B cell (primary cell): ENCODE results near the gene TAS2R50. TPM values are rescaled to one million over a fixed set of nuclear protein-coding genes. Genes with fewer than 3 reads are reported as not detected.

ENCODE experiments used
- ATAC-seq: fragments of 200-7000 bp; cut with Tn5 transposase; one replicate; pipeline ENCODE4 v1.10.0; 2021; ENCODE audit warnings: low read depth, mild to moderate bottlenecking, moderate number of reproducible peaks, moderate library complexity
- CTCF ChIA-PET: fragments of 350-600 bp; sonication (Branson Sonifier 250); formaldehyde crosslinking; loops from one replicate; lab custom pipeline; 2021; ENCODE audit warnings: antibody characterized with exemption, inconsistent platforms; lab: Charles Lee
- POLR2A ChIA-PET: fragments of 350-600 bp; sonication (Branson Sonifier 250); formaldehyde crosslinking; loops from one replicate; lab custom pipeline; 2021; ENCODE audit warnings: antibody characterized with exemption; lab: Charles Lee
- DNase-seq: peaks from one replicate; pipeline ENCODE4 v3.0.0; 2013
- H2AFZ ChIP-seq: 2 replicates; pipeline ENCODE4 v1.6.1; 2012; ENCODE audit warnings: mild to moderate bottlenecking, low read depth, low read length; ENCODE audit not compliant: insufficient read depth, poor library complexity, severe bottlenecking
- H3K27ac ChIP-seq, 2 donors: 1 replicate in 1 of 2; 2 replicates in 1 of 2; pipeline ENCODE4 v1.5.1; 2012 to 2013; ENCODE audit warnings: low read length in 2 of 2, mild to moderate bottlenecking in 2 of 2, moderate library complexity in 1 of 2
- H3K27me3 ChIP-seq, 4 experiments: fragments of 200-600 bp in 1 of 4; sonication (generic) in 1 of 4; replicated peaks in 1 of 4; 1 replicate in 2 of 4; 2 replicates in 2 of 4; pipeline versions ENCODE4 v1.6.1 to v1.7.0; 2013 to 2016; ENCODE audit warnings: low read length in 3 of 4, mild to moderate bottlenecking in 2 of 4, mixed read lengths in 1 of 4, moderate library complexity in 1 of 4; ENCODE audit not compliant: insufficient read depth in 4 of 4, control insufficient read depth in 3 of 4; ENCODE audit errors: control extremely low read depth in 1 of 4
- H3K36me3 ChIP-seq, 2 experiments: replicated peaks in 1 of 2; 1 replicate in 1 of 2; 2 replicates in 1 of 2; pipeline versions ENCODE4 v1.6.1 to v1.7.1; 2013; ENCODE audit warnings: low read length in 1 of 2; ENCODE audit not compliant: insufficient read depth in 2 of 2, control insufficient read depth in 1 of 2; ENCODE audit errors: control extremely low read depth in 1 of 2, extremely low read depth in 1 of 2
- H3K4me1 ChIP-seq, 2 donors: fragments of 200-600 bp in 1 of 2; sonication (generic) in 1 of 2; 1 replicate in 1 of 2; 2 replicates in 1 of 2; pipeline versions ENCODE4 v1.5.1 to v1.6.1; 2013 to 2017; ENCODE audit warnings: low read length in 2 of 2; ENCODE audit not compliant: control insufficient read depth in 2 of 2, insufficient read depth in 2 of 2
- H3K4me2 ChIP-seq: replicated peaks from 2 replicates; pipeline ENCODE3; 2012; ENCODE audit warnings: mild to moderate bottlenecking, low read depth, low read length; ENCODE audit not compliant: poor library complexity, severe bottlenecking
- H3K4me3 ChIP-seq, 5 experiments: fragments of 200-600 bp in 1 of 5; sonication (generic) in 1 of 5; 1 replicate in 3 of 5; 2 replicates in 2 of 5; pipeline versions ENCODE4 v1.5.1 to v1.7.0; 2011 to 2016; ENCODE audit warnings: low read length in 4 of 5, mild to moderate bottlenecking in 4 of 5, low read depth in 2 of 5, control low read depth in 1 of 5, moderate library complexity in 1 of 5; ENCODE audit not compliant: insufficient read depth in 1 of 5; ENCODE audit errors: control extremely low read depth in 1 of 5, extremely low read depth in 1 of 5
- H3K79me2 ChIP-seq: fragments of 200-600 bp; sonication (generic); one replicate; pipeline ENCODE4 v1.6.0; 2016; ENCODE audit warnings: low read length; ENCODE audit not compliant: control insufficient read depth, insufficient read depth
- H3K9ac ChIP-seq: fragments of 200-600 bp; sonication (generic); 2 replicates; pipeline ENCODE4 v1.6.1; 2017; ENCODE audit warnings: mild to moderate bottlenecking, low read length, moderate library complexity
- H3K9me3 ChIP-seq, 3 donors: one replicate each; pipeline versions ENCODE4 v1.6.1 to v1.7.1; 2013; ENCODE audit warnings: low read length in 2 of 3; ENCODE audit not compliant: control insufficient read depth in 2 of 3, insufficient read depth in 1 of 3; ENCODE audit errors: control extremely low read depth in 1 of 3
- H4K20me1 ChIP-seq: 2 replicates; pipeline ENCODE4 v1.6.0; 2012; ENCODE audit warnings: mild to moderate bottlenecking, low read length; ENCODE audit not compliant: insufficient read depth, control insufficient read depth, poor library complexity, severe bottlenecking
- H3K27ac Mint-ChIP-seq: one replicate; pipeline ENCODE4 v1.8.0; 2021; ENCODE audit warnings: mixed read lengths
- H3K27me3 Mint-ChIP-seq: one replicate; pipeline ENCODE4 v1.8.0; 2021; ENCODE audit warnings: mixed read lengths
- H3K4me1 Mint-ChIP-seq: one replicate; pipeline ENCODE4 v1.8.0; 2021; ENCODE audit warnings: mixed read lengths
- H3K4me3 Mint-ChIP-seq: one replicate; pipeline ENCODE4 v1.8.0; 2021; ENCODE audit warnings: mixed read lengths
- H3K9me3 Mint-ChIP-seq: one replicate; pipeline ENCODE4 v1.8.0; 2022; ENCODE audit warnings: mixed read lengths; ENCODE audit not compliant: insufficient read depth
- CTCF ChIP-seq: fragments of 200-600 bp; IDR thresholded peaks from one replicate; pipeline ENCODE4 v1.8.0; 2022; ENCODE audit warnings: antibody characterized with exemption, mild to moderate bottlenecking
- EZH2 ChIP-seq: IDR thresholded peaks from 2 replicates; pipeline ENCODE4 v1.6.1; 2012; ENCODE audit warnings: borderline replicate concordance, low read depth, mild to moderate bottlenecking, moderate library complexity, low read length; ENCODE audit not compliant: insufficient read depth, poor library complexity, severe bottlenecking
- WGBS: methylation state at CpG from one replicate; pipeline ENCODE4 v1.1.5; 2013; ENCODE audit warnings: missing lambda C conversion rate; ENCODE audit not compliant: insufficient coverage; 5-methylcytosine and 5-hydroxymethylcytosine counted together
- intact Hi-C: fragments of 100-400 bp; cut with micrococcal nuclease; formaldehyde crosslinking; loops from one replicate; pipeline ENCODE4 v1.10.0; 2022
- polyA plus RNA-seq: library from polyadenylated mRNA; depleted of rRNA; stranded (reverse); fragments of >200 nt; gene quantifications from 2 replicates; pipeline ENCODE4 v1.2.3, GENCODE V29; 2012
- total RNA-seq, 2 donors: library from RNA; stranded (reverse); fragments of 120-200 nt in 1 of 2; gene quantifications; 1 replicate in 1 of 2; 2 replicates in 1 of 2; pipeline versions ENCODE4 v1.2.3 to v1.2.4, GENCODE V29; 2013 to 2022

The TAS2R50 gene
- total and polyA plus RNA-seq, 2 donors (not counting 1 experiment from before 2014, with no cell fraction given), result 0.28 to 1.9 TPM

GRCh38 chr12:11023387-11023786, 36.7 kb upstream of the TAS2R50 start:
- Histone ChIP-seq H3K4me2 (no peak overlapping the region), H4K20me1 (no peaks in the 10 kb centered on the region), H3K36me3 (peaks cover 1 to 6% of the 10 kb centered on the region in 2 experiments), H3K9ac (no peak overlapping the region), H3K27ac (no peak overlapping the region), H3K79me2 (no peaks in the 10 kb centered on the region), H3K4me3 (no peak overlapping the region), H3K27me3 (no peaks in the 10 kb centered on the region), H2AFZ (no peak overlapping the region), H3K9me3 (peaks cover 0 to 5% (median 1%) of the 10 kb centered on the region in 3 donors), H3K4me1 (no peaks in the 10 kb centered on the region)
- ChIA-PET POLR2A (no interaction called here), CTCF (no interaction called here)
- Mint-ChIP-seq H3K4me3 (no peak overlapping the region), H3K9me3 (peaks cover 3% of the 10 kb centered on the region), H3K27ac (no peak overlapping the region), H3K4me1 (no peaks in the 10 kb centered on the region), H3K27me3 (no peaks in the 10 kb centered on the region)
- intact Hi-C loops, result no loop called here
- no CpG with 5 or more reads among the region's 2 CpGs for WGBS
- ATAC-seq (no peak), DNase-seq (no peak)
- TF ChIP-seq EZH2 (no peak), CTCF (no peak)

GRCh38 chr12:11022520-11022919, 35.8 kb upstream of the TAS2R50 start, which contains the start of gene TAS2R19:
Gene TAS2R19, minus strand, starts transcription at chr12:11022620. Its CDS starts 49 bp downstream, at chr12:11022571.
- Histone ChIP-seq H3K9me3 (peaks cover 0 to 5% (median 1%) of the 10 kb centered on the region in 3 donors), H3K9ac (no peak within 1 kb of the TSS), H4K20me1 (no peaks in the 10 kb centered on the region), H3K4me1 (no peaks in the 10 kb centered on the region), H2AFZ (no peak within 1 kb of the TSS), H3K36me3 (peaks cover 1 to 3% of the 10 kb centered on the region in 2 experiments), H3K27me3 (no peaks in the 10 kb centered on the region), H3K79me2 (no peaks in the 10 kb centered on the region), H3K27ac (no peak within 1 kb of the TSS), H3K4me2 (no peak within 1 kb of the TSS), H3K4me3 (no peak within 1 kb of the TSS)
- Mint-ChIP-seq H3K9me3 (peaks cover 3% of the 10 kb centered on the region), H3K27ac (no peak within 1 kb of the TSS), H3K4me3 (no peak within 1 kb of the TSS), H3K27me3 (no peaks in the 10 kb centered on the region), H3K4me1 (peaks cover 2% of the 10 kb centered on the region)
- TF ChIP-seq CTCF, result no peak
- TF ChIP-seq EZH2, result no peak
- intact Hi-C loops, result no loop called here
- CTCF ChIA-PET, result no interaction called here
- POLR2A ChIA-PET, result no interaction called here
- no peak for ATAC-seq
- no CpG with 5 or more reads among the region's 1 CpG for WGBS
- no peak for DNase-seq
